WI38 (cell line): ENCODE measurements around the gene HCN2.

Experiments used
- H3K4me3 ChIP-seq: 2 replicates; pipeline ENCODE4 v1.5.1; 2011; ENCODE audit warnings: low read depth, mild to moderate bottlenecking, control low read depth, low read length
- TF ChIP-seq, protein P1 (sequence below): IDR thresholded peaks from 2 replicates; pipeline ENCODE4 v1.5.1; 2012; ENCODE audit warnings: low read depth, mild to moderate bottlenecking, control low read depth, low read length

Gene HCN2

DNA sequence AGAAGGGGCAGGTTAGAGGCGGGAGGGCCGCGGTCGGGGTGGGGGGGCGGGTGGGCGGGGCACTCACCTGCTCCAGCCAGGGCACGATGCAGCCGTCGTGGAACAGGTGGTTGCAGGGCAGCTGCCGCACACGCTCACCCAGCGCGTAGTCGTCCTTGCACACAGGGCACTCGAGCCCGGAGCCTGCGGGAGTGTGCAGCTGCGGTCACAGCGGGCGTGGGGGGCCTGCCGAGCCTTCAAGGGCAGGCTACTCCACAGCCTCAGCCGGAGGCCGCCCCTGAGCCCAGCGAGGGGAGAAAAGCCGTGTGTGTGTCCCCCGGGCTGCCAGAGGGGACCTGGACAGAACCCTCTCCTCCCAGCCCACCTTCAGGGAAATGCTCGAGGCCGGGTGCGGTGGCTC, 58.6 kb downstream of the HCN2 start:
- TF ChIP-seq, protein P1, sequence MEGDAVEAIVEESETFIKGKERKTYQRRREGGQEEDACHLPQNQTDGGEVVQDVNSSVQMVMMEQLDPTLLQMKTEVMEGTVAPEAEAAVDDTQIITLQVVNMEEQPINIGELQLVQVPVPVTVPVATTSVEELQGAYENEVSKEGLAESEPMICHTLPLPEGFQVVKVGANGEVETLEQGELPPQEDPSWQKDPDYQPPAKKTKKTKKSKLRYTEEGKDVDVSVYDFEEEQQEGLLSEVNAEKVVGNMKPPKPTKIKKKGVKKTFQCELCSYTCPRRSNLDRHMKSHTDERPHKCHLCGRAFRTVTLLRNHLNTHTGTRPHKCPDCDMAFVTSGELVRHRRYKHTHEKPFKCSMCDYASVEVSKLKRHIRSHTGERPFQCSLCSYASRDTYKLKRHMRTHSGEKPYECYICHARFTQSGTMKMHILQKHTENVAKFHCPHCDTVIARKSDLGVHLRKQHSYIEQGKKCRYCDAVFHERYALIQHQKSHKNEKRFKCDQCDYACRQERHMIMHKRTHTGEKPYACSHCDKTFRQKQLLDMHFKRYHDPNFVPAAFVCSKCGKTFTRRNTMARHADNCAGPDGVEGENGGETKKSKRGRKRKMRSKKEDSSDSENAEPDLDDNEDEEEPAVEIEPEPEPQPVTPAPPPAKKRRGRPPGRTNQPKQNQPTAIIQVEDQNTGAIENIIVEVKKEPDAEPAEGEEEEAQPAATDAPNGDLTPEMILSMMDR, result no peak

DNA sequence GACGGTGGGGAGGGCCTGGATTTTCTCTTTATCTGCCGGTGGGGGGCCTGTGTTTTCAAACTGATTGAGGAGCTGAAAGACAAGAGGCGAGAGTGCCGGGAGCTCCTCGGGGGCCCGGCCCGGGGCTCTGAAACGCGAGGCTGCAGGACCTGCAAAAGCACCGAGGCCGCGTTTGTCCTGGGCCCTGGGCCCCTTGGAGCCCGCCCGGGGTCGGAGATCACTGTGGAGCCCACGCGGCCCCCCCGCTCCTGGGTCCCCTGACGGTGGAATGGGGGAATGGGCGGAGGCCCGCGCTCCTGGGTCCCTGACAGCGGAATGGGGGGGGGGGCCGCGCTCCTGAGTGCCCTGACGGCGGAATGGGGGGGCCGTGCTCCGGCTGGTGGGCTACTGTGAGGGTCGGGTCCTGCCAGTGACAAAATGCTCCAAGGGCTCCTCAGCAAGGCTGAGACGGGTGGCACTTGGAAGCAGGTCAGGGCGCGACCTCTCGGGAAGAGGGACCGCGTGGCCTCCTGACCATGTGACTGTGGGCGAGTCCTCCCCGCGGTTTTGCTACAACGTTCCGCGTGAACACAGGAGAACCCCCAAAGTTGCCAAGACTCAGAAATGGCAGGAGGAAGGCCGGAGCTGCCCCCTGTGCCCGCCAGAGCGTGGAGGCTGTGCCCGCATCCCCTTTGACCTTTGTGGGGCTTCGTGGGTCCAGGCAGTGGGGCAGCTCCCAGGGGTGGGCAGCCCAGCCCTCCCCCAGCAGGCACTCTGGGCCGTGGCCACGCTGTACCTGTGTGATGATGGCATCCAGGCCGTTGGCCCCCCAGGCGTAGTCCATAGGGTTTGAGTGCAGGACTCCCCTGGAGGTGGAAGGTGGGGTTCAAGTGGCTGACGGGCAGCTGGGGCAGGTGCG, 59.5 kb downstream of the HCN2 start:
- TF ChIP-seq, protein P1, result no peak
- H3K4me3 ChIP-seq, result no peak overlapping the region

More for the DNA sequence above, 58.6 kb downstream of the HCN2 start:
- H3K4me3 ChIP-seq, result no peak overlapping the region

DNA sequence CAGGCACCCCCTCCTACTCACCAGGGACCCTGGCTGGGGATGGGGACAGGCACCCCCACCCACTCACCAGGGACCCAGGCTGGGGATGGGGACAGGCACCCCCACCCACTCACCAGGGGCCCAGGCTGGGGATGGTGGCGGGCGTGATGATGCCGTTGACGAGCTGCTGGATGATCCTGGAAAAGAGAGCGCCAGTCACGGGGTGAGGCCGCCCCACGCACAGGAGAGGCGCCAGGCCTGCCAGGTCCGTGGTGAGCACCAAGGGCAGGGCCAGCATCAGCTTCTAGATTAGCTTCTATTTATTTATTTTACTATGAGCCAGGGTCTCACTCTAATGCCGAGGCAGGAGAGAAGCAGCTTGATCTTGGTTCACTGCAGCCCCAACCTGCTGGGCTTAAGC, 60.4 kb downstream of the HCN2 start:
- no peak overlapping the region for H3K4me3 ChIP-seq
- TF ChIP-seq, protein P1, result no peak

DNA sequence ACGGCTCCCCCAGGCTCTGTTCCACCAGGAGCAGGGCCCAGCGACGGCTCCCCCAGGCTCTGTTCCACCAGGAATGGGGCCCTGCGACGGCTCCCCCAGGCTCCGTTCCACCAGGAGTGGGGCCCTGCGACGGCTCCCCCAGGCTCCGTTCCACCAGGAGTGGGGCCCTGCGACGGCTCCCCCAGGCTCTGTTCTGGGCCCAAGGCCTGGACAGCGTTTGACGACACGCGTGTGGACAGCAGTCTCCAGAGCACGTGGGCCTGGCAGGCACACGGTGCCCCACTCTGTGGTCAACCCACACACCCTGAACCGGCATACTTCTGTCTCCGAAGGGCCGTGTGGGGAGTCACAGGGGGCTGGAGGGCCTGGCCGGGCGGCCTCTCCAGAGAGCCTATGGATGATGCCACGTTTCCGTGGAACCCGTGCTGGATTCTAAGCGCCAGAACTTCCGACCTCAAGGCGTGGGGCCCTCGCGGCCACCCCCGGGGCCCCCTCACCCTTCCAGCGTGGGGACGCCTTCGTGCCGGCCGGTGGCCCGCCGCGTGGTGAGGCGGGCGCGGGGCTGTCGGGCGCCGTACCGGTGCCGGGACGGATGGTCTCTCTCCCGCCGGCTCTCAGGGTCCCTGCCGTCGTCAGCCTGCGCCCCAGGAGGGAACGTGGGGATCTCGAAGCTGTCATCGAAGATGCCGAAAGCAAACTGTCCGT, 61.6 kb downstream of the HCN2 start:
- TF ChIP-seq, protein P1, result no peak
- no peak overlapping the region for H3K4me3 ChIP-seq

DNA sequence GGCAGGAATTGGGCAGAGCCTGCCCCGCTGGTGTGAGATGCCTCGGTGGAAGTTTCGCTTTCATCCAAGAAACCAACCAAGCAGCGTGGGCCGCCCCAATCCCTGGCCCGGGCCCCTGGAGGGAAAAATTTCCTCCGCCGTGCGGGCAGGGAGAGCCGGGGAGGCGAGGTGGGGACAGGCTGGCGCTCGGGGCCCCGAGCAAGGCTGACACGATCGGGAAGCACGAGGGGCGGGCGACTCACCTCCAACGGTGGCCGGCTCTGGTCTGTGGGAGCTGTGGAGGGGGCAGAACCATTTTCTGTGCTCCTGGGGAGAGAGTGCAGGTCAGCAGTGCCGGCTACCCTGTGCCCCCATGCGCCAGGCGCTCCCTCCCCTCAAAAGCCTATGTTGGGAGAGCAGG, 62.3 kb downstream of the HCN2 start:
- no peak overlapping the region for H3K4me3 ChIP-seq
- TF ChIP-seq, protein P1, result no peak

DNA sequence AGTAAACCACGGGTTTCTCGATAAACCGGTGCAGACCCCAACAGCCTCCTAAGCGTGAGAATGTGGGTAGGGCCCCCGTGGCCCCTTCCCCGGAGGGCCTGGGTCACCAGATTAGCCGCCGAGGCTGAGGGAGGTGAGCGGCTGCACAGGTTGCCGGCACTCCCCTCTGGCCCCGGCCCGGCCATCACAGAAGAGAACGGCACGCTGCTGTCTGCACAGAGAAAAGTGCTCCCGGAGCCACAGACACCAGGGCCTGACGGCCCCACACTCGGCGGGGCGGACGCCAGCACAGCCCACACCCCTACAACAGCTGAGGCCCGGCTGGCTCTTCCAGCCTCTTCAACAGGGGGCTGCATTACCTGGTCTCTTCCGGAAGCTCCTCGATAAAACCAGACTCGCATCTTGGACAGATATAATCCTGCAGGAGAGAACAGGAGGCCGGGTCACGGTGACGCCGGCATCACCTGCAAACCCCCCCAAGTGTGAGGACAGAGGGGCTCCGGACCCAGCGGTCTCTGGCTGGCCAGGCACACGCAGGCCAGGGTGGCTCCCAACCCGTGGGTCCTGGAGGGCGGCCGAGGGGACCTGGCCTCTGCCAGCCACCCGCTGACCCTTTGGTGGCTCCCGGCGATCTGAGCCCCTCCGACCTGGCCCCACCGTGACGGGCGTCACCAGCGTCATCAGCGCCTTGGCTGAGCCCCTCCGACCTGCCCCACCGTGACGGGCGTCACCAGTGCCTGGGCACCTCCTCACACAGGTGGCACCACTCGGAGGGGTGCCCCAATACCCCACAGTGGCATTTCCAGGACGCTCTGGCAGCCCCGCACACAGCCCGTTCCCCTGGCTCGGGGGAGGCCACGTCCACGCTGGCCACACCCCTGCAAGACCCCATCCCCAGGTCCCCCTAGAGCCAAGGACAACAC, 63.0 kb downstream of the HCN2 start:
- TF ChIP-seq, protein P1, result no peak
- no peak overlapping the region for H3K4me3 ChIP-seq
